Measurements from ENCODE around the gene FADS3. TPM values are rescaled to one million over a fixed set of nuclear protein-coding genes. Genes with fewer than 3 reads are reported as not detected.

The FADS3 gene
- total RNA-seq, 1 experiment from 2014 or later = 47.1 TPM

- no peak for DNase-seq (ENCODE audit: low spot score)
- in situ Hi-C loops (cut with HindIII; ENCODE audit: low sequenced_read_pairs) = no loop called here
Measured at GRCh38 chr11:61901397-61901796, 10.1 kb upstream of the FADS3 start.

- DNase-seq (ENCODE audit: low spot score) = no peak
- in situ Hi-C loops (cut with HindIII; ENCODE audit: low sequenced_read_pairs) = no loop called here
Measured at GRCh38 chr11:61900251-61900650, 8.9 kb upstream of the FADS3 start.

GRCh38 chr11:61899146-61899841 lies 7.9 kb upstream of the FADS3 start:
- in situ Hi-C loops (cut with HindIII; ENCODE audit: low sequenced_read_pairs) = no loop called here
- peak; percentile 42 for DNase-seq (ENCODE audit: low spot score)

- in situ Hi-C loops (cut with HindIII; ENCODE audit: low sequenced_read_pairs) = no loop called here
Measured at GRCh38 chr11:61898247-61898582, 6.9 kb upstream of the FADS3 start.

GRCh38 chr11:61897387-61898246 lies 6.3 kb upstream of the FADS3 start:
- peak; percentile 55 for DNase-seq (ENCODE audit: low spot score)
- in situ Hi-C loops (cut with HindIII; ENCODE audit: low sequenced_read_pairs) = no loop called here

More at GRCh38 chr11:61898247-61898582, 6.9 kb upstream of the FADS3 start:
- DNase-seq (ENCODE audit: low spot score) = no peak

- DNase-seq (ENCODE audit: low spot score) = no peak
- in situ Hi-C loops (cut with HindIII; ENCODE audit: low sequenced_read_pairs) = no loop called here
Measured at GRCh38 chr11:61896665-61897386, 5.5 kb upstream of the FADS3 start.

GRCh38 chr11:61895718-61896059 lies 4.3 kb upstream of the FADS3 start:
- in situ Hi-C loops (cut with HindIII; ENCODE audit: low sequenced_read_pairs) = no loop called here
- DNase-seq (ENCODE audit: low spot score) = no peak

GRCh38 chr11:61895046-61895717 lies 3.8 kb upstream of the FADS3 start:
- in situ Hi-C loops (cut with HindIII; ENCODE audit: low sequenced_read_pairs) = no loop called here
- no peak for DNase-seq (ENCODE audit: low spot score)

GRCh38 chr11:61893981-61894380 lies 2.6 kb upstream of the FADS3 start:
- in situ Hi-C loops (cut with HindIII; ENCODE audit: low sequenced_read_pairs) = no loop called here
- DNase-seq (ENCODE audit: low spot score) = no peak

GRCh38 chr11:61892085-61892370 lies 683 bp upstream of the FADS3 start:
- DNase-seq (ENCODE audit: low spot score) = no peak
- in situ Hi-C loops (cut with HindIII; ENCODE audit: low sequenced_read_pairs) = no loop called here

GRCh38 chr11:61890529-61891330 lies 615 bp downstream of the FADS3 start:
- in situ Hi-C loops (cut with HindIII; ENCODE audit: low sequenced_read_pairs) = no loop called here
- DNase-seq (ENCODE audit: low spot score) = no peak

GRCh38 chr11:61889831-61890230 lies 1.5 kb downstream of the FADS3 start:
- no peak for DNase-seq (ENCODE audit: low spot score)
- in situ Hi-C loops (cut with HindIII; ENCODE audit: low sequenced_read_pairs) = no loop called here

GRCh38 chr11:61888590-61888989 lies 2.8 kb downstream of the FADS3 start:
- in situ Hi-C loops (cut with HindIII; ENCODE audit: low sequenced_read_pairs) = no loop called here
- DNase-seq (ENCODE audit: low spot score) = no peak

GRCh38 chr11:61887839-61888494 lies 3.4 kb downstream of the FADS3 start:
- in situ Hi-C loops (cut with HindIII; ENCODE audit: low sequenced_read_pairs) = no loop called here
- DNase-seq (ENCODE audit: low spot score) = peak; percentile 64

- in situ Hi-C loops (cut with HindIII; ENCODE audit: low sequenced_read_pairs) = no loop called here
- DNase-seq (ENCODE audit: low spot score) = no peak
Measured at GRCh38 chr11:61886643-61887042, 4.7 kb downstream of the FADS3 start.

- no peak for DNase-seq (ENCODE audit: low spot score)
- in situ Hi-C loops (cut with HindIII; ENCODE audit: low sequenced_read_pairs) = no loop called here
Measured at GRCh38 chr11:61885784-61886580, 5.4 kb downstream of the FADS3 start.

- DNase-seq (ENCODE audit: low spot score) = no peak
- in situ Hi-C loops (cut with HindIII; ENCODE audit: low sequenced_read_pairs) = no loop called here
Measured at GRCh38 chr11:61885166-61885778, 6.1 kb downstream of the FADS3 start.
